GM18505 (cell line): ENCODE results near the gene DOK3.

ENCODE experiments used
- ATAC-seq: cut with Tn5 transposase; IDR thresholded peaks from one replicate; pipeline ENCODE4 v1.9.1; 2021; ENCODE audit not compliant: unreplicated experiment
- POLR2A ChIP-seq: IDR thresholded peaks from 4 replicates; pipeline ENCODE4 v1.6.1; 2011; ENCODE audit warnings: borderline replicate concordance; ENCODE audit not compliant: insufficient read depth, insufficient read length; ENCODE audit errors: extremely low read depth

The DOK3 gene

DNA sequence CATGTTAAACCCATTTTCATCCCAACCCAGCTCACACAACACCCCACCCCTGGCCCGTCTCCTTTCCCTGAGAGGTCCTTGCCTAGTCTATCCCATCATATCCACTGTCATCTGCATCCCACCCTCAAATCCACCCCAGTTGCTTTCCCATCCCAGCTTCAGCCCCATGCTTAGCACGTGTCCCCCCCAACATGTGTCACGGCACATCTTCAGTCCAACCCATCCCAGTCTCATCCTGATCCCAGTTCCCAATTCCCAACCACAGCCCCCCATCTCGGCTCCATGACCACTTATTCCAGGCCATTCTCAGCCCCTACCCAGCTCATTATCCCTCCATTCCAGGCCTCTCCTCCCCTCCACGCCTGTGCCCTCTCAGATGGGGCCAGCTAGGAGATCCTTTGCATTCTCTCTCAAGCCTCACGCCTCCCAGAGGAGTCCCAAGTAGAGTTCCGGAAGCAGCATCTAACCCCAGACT, 35.6 kb downstream of the DOK3 start:
- ATAC-seq: no peak
- TF ChIP-seq POLR2A: no peak

DNA sequence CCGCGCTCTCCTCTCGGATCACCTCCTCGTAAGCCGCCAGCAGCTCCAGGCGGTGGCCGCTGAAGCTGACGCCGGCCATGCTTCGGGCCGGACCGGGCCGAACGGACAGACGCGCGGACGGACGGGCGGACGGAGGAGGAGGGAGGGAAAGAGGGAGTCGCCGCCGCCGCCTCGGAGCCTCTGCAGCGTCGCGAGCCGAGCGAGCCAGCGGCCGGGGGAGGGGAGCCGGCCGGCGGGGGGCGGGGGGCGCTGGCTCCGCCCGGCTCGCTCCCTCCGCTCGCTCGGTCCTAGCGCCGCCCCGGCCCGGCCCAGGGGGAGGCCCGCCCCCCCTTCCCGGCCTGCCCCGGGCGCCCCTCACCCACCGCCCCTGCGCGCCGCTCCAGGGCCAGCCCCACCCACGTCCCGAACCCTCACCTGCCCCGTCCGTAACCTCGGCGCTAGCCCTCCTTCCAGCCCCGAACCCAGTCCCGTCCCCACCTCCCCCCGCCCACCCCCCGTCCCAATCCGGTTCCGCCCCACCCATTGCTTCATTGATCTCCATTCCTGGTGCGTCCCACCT, 36.1 kb downstream of the DOK3 start, which contains the start of gene DBN1:
TSS of gene DBN1 (minus strand) at position 192 of the 559 bp plus-strand sequence. CDS start at position 79, 113 bp downstream.
- TF ChIP-seq POLR2A: no peak
- no peak for ATAC-seq

DNA sequence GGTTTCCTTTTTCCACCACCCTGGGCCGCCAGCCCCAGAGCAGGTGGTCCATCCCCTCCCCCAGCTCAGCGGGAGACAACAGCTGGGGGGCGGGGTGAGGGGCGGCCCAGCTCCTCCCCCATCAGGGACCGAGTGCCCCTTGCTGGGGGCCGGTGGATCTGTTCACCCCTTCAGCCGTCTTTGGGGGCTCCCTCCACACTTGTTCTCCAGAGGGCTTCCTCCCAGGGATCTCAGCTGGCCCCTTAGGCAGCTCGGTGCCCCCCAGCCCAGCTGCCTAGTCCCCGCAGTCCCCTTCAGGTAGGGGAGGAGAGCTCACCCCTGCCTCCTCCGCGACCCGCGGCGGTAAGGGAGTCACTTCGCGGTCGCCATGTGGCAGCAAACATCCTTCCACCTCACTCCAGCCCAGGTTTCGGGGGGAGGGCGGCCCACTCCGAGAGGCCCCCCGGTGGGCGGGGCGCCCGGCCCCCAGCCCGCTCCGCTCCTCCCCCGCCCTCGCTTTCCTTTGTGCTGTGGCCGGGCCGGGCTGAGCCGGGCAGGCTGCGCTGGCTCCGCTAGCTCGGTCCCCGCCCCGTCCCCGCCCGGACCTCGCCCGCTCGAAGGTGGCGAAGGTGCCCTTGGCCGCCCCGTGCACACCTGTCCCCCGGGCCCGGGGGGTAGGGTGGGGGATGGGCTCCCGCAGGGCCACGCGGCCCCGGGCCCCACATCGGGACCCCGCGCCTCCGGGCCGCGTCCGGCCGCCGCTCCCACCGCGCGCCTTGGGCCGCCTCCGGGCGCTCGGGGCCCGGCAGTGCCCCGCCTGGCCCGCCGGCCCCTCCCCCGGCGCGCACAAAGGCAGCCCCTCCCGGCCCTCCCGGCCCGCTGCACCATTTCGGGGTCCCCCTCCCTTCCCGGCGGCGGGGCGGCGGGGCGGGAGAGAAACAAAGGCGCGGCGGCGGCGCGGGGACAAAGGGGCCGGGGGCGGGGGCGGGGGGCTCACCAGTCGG, 36.9 kb downstream of the DOK3 start:
- ATAC-seq: no peak
- no peak for TF ChIP-seq POLR2A

DNA sequence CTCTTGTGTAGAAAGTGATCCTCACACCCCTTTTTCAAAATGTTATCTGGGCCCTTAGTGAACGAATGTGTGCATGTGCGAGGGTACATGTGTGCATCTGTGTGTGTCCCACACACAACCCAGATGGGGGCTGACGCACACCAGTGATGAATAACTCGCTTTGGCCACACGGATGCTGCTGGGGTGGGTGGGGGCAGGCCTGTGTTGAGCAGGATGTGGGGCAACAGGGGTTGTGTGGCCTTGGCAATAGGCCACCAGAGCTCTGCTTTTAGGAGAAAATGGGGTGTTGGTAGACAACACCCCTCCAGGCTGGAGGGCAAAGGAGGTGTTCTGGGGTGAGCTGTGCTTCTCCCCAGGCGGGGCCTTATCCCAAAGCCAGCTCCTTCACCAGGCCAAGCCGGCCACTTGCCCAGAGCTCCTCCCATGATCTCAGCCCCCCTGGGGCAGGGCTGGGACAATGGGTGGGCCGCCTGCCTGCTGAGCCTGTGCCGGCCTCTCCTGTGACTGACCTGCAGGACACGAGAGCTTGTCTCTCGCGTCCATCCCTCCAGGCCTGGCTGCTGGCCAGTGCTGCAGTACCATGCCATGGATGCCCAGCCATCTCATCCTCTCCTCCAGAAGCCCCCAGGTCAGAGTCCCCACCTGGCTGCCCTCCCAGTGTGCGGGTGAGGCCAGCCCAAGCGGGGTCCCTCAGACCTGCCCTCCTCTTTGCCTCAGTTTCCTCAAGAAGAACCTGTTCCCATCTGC, 37.8 kb downstream of the DOK3 start:
- ATAC-seq: no peak
- no peak for TF ChIP-seq POLR2A

DNA sequence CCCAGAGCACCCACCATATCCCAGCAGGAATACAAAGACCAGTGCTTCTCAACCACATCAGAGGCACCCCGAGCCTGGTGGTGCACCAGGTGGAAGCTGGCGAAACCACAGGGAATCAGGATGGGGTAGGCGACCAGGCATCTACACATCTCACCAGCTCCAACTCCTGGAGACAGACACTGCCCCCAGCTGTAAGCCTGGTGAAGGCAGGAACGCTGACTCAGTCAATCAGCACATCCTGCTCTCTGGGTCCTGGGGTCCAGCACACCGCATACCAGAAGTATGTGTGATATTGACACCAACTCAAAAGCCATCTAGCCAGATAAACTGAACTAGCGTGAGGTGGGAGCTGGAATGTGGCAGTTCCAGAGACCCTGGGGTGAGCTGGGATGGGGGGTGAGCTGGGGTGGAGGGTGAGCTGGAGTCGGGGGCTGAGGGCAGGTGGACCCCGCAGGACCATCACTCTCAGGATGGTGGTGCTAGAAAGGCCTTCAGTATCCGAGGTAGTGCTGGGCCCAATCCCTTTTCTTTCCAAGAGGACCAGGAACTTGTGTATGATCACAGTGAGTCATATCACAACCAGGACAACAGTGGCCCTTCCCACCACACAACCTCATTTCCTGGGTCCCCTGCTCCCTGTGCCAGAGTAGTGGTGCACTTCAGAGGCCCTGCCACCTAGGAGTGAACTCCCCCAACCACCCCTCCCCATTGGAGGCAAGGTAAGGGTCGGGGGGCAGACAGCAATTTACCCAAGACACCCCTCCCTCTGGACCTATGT, 38.7 kb downstream of the DOK3 start:
- no peak for TF ChIP-seq POLR2A
- no peak for ATAC-seq

DNA sequence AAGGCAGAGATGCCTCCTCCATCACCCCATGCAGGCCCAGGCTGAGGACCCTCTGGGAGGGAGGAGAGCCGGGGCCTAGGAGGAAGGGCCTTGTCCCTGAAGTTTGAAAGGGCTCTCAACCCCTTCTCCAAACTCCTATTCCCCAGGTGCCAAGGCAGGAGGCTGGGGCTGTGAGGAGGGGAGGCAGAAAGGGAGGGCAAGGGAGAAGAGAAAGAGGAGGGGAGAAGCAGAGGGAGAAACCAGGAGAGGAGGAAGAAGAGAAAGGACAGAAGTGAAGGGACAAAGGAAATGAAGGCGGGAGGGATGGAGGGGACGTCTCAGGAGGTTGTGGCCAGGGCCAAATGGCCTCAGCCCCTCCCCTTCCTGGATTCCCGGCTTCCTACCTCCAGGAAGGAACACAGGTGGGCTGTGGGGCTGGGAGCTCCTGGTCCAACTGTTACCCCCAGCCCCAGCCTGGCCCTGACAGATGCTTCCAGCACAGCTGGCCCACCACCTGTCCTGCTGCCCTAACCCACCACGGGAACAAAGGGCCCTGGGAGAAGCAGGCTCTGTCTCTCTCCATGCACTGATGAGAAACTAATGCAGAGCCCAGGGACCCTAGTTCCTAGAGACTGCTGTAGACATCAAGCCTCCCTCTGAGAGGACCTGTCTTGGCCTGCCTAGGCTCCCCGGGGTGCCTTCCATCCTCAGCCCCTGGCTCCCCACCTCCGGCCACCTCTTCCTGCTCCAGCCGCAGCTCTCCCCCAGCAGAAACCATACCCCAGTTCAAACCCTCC, 39.7 kb downstream of the DOK3 start:
- ATAC-seq: no peak
- no peak for TF ChIP-seq POLR2A

DNA sequence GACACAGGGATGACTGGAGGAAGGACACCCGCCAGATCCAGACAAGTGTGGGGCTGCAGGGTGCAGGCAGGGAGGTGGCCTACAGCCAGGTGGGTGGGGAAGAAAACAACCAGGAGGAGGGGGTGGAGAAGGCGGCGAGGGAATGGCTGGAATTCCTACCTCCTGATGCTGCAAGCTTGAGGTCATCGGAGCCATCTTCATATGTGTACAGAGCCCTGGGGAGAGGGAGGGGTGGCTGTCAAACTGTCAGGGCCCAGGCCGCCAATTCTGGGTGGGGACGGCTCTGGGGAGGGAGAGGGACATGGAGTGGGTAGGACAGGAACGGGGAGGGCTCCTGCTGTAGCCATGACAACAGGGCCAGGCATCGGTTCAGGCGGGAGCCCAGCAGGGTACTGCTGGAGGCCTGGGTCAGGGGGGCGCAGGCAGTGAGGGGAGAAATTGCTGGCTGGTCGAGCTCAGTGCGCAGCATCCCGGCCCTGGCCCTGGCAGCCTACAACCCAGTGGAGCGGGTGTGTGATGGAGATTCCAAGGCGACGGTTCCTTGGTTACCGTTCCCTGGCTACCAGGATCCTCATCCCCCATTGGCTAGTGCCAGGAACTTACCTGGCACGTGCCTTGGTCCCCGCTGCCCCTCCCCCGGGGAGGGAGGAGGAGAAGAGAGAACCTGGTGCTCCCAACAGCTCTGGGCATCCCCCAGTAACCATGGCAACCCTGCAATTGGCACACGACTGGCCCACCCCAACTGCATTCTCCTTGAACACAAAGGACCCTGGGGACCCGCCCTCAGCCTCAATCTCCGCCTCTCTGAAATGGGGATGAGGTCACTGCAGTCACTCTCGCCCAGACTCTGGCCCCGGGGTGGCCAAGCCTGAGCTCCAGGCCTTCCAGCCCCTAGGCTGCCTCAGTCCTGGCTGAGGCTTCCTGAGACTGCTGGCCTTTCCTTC, 40.7 kb downstream of the DOK3 start:
- no peak for ATAC-seq
- TF ChIP-seq POLR2A: no peak

DNA sequence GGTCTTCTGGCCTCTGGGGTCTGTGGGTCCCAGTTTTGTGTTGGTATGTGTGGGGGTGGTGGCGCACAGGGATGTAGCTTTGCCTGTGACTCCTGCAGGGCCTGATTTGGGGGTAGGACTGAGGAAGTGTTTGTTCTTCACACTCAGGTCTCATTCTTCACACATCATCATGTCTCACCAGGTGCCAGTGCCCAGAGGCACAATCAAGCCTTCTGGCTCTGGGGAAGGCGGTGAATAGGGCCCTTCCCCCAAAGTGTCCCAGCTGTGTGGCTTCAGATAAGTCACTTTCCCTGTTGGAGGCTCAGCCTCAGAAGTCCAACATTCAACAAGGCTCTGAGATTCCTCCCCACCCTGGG, 41.3 kb downstream of the DOK3 start:
- no peak for TF ChIP-seq POLR2A
- no peak for ATAC-seq

DNA sequence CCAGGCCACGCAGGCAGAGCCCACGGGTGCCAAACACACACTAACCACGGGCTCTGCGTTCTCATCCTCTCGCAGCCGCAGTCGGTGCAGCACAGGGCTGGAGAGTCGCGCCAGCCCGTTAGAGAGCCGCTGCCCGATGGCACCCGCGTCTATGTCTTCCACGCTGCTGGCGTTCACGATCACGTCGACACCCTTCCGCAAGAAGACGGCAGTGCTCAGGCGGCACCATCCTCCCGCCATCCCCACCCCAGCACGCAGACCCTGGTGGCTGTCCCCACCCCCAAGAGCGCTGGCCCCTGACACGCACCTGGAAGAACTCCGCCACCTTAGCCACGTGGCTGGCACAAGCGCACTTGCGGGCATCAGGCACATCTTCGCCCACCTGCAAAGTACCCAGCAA, 42.2 kb downstream of the DOK3 start:
- TF ChIP-seq POLR2A: no peak
- ATAC-seq: no peak

DNA sequence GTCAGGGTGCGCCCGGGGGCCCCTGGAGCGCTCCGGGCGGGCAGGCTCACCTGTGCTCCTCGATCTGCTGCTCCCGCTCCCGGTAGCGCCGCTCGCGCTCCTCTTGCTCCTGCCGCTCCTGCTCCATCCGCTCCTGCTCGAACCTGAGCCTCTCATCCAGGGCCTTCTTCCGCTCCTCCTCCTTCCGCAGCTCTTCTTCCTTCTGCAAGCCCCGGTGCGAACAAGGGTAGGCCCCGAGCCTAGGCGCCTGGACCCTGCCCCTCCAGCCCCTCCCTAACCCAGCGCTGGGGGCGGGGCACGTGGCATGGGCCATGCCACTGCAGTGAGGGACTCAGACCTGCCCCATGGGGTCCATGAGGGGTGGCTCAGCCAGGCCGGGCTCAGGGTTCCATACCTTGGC, 42.8 kb downstream of the DOK3 start:
- no peak for TF ChIP-seq POLR2A
- ATAC-seq: no peak

DNA sequence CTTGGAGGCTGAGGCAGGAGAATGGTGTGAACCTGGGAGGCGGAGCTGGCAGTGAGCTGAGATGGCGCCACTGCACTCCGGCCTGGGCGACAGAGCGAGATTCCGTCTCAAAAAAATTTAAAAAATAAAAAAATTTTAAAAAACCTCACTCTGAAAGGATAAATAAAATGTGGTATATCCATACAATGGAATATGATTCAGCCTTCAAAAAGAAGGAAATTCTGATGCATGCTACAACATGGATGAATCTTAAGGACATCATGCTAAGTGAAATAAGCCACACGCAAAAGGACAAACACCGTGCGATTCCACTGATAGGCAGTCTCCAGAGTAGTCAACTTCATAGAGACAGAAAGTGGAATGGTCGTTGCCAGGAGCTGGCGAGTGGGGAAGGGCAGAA, 44.6 kb downstream of the DOK3 start:
- no peak for ATAC-seq
- no peak for TF ChIP-seq POLR2A
